D341Med (cell line): ENCODE data around the gene ADAMTSL5.
"Not testable (repeated sequence)": the region's sequence is repeated elsewhere in the genome, so short reads cannot be mapped to it uniquely, and the experiment has no call there.

Experiments
- DNase-seq: peaks from one replicate; pipeline ENCODE4 v3.0.0; 2012; ENCODE audit warnings: low spot score

The ADAMTSL5 gene

DNA sequence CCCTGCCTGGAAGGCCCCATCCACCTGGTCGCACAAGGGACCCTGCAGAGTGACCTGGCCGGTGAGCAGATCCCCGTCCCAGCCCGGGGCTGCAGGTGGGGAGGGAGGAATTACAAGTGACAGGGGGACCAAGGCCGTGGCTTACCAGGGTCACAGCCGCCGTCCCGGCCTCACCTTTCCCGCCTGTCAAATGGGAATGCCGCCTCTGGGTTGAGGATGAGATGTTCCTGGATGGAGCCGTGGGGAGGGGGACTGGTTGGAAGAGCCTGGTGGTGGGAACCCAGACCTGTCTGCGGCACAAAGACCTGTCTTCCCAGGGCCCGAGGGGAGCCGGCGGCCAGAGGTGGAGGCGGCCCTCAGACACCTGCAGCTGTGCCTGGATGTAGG is 16.6 kb upstream of the ADAMTSL5 start:
- DNase-seq, result no peak

DNA sequence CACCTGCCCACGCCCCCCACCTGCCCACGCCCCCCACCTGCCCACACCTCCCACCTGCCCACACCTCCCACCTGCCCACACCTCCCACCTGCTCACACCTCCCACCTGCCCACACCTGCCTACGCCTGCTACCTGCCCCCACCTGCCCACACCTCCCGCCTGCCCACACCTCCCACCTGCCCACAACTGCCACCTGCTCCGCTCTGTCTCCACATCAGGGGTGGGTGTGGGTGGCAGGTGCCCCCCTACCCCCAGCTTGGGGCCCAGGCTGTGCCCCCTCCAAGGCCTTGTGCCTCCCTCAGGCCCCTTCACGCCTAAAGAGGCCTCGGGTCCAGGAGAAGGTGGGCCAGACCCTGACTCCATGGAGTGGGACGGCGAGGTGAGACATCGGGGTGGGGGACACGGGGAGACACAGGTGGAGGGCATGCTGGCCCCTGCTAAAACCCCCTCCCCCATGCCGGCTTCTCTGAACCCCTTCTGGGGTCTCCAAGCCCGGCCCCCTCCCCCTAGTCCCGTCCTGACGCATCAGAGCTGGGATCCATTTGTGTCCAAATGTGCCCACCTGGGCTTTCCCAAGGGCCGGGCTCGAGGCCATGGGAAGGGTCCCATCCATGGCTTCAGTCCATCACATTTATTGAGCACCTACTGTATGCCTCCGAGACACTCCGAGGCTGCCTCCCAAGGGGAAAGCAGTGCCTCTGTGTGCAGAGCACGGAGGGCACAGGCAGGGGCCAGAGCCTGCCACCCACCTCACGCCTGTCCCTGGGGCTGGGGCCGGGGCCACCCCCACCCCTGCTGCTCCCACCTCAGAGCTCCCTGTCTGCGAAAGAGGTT is 16.0 kb upstream of the ADAMTSL5 start:
- DNase-seq, result no peak

DNA sequence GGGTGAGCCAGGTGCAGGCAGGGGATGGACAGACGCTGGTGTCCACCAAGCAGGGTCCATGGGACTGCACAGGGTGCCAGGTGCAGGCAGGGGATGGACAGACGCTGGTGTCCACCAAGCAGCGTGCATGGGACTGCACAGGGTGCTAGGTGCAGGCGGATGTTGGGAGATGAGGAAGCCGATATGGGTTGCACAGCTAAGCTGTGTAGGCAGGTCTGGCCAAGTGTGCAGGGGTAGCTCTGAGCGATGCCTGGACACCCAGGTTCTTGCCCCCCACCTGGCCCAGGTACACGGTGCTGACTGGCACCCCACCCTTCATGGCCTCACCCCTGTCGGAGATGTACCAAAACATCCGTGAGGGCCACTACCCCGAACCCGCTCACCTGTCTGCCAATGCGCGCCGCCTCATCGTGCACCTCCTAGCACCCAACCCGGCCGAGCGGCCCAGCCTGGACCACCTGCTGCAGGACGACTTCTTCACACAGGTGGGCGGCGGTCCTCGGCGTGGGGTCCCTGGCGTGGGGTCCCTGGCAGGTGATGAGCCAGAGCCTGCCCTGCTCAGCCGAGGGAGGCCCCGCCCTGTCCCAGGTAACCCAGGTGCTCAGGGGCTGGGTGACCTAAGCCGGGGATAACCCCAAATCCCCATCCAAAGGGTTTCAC is 15.0 kb upstream of the ADAMTSL5 start:
- DNase-seq, result no peak

- DNase-seq, result no peak
These were observed 14.3 kb upstream of the ADAMTSL5 start for GRCh38 chr19:1526979-1527649.

DNA sequence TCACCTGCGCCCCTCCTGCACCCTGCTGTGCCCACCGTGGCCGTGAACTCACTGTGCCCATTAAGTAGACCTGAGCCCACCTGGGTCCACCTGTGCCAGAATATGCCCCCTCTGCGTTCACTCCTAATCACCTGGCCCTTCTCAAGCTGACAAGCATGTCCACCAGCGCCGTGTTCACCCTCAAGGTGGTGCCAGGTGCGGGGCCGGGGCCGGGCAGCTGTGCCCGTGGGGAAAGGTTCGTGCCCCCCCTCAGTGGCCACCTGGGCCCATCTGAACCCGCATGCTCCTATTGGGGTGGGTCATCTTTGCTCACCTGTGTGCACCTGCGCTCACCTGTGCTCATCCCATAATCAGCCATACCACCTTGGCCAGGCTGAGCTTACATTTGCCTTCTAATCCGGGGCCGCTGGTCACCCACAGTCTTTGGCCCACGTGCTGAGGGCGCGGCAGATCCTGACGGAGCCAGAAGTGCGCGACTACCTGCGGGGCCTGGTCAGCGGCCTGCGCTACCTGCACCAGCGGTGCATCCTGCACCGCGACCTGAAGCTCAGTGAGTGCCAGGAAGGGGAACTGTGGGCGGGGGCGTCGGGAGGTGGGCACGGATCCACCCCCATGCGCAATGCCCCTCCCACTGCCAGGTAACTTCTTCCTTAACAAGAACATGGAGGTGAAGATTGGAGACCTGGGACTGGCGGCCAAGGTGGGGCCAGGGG is 13.4 kb upstream of the ADAMTSL5 start:
- DNase-seq, result no peak

DNA sequence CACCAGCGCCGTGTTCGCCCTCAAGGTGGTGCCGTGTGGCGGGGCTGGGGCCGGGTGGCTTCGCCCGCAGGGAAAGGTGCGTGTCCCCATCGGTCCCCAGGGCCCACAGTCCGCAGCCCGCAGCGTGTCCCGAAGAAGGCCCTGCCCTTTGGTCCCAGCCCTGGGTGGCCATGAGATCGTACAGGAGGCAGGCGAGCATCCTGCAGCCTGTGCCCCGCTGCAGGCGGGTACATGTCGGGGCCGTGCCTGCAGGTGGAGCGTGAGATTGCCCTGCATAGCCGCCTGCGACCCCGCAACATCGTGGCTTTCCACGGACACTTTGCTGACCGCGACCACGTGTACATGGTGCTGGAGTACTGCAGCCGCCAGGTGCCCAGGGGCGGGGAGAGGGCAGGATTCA is 12.5 kb upstream of the ADAMTSL5 start:
- DNase-seq, result no peak

DNA sequence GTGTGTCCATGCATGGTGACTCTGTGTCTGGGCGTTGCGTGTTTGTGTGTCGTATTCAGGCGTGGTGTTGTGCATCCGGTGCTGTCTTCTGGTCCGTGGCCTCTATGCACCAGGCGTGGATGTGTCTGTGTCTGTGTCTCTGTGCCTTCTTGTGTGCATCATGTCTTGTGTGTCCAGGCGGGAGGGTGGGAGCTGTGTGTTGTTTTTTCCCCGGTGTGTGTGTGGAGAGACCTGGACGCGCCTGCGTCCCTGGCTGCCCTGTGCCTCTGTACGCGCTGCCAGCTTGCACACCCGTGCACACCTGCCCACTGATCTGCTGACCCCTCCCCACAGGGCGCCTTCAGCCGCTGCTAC is 12.1 kb upstream of the ADAMTSL5 start:
- DNase-seq, result no peak

GRCh38 chr19:1524287-1524971 is 11.6 kb upstream of the ADAMTSL5 start:
- DNase-seq, result no peak

DNA sequence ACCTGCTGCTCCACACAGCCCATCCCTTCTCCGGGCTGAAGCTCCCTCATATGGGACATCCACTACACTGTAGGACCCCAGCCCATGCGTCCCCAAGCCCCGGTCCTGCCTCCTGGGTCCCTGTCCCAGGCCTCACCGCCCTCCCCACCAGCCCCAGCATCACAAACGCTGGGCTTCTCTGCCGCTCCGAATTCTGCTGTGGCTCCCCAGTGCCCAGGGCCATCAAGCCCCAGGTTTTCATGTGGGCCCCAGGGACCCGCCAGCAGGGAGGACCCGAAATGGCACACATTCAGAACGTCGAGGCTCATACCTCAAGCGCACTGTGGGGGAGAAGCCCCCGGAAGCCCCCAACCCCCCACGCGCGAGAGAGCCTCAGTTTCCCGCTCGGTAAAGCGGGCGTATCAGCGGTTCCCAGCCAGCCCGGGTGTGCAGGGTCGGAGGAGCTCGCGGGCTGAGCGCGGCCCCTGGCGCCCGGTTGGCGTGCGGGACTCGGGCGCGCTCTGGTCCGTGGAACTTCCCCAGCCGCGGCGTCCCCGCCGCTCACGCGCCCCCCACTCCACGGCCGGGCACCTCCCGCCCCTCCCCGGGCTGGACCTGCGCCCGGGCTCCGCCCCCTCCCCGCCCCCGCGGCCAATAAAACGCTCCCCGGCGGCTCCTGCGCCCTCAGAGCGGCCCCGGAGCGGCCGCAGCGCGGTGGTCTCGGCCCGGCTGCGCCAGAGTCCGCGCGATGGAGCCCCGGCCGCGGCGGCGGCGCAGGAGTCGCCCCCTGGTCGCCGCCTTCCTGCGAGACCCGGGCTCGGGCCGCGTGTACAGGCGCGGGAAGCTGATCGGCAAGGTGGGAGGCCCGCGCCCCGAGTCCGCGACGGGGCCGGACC is 10.8 kb upstream of the ADAMTSL5 start, which contains the start of gene PLK5:
PLK5 (plus strand) TSS at position 666 of the 875 bp plus-strand sequence. CDS start 2,920 bp downstream, outside the sequence.
- no peak for DNase-seq

GRCh38 chr19:1522838-1523237 is 10.0 kb upstream of the ADAMTSL5 start:
- no peak for DNase-seq

GRCh38 chr19:1522061-1522460 is 9.2 kb upstream of the ADAMTSL5 start:
- no peak for DNase-seq

DNA sequence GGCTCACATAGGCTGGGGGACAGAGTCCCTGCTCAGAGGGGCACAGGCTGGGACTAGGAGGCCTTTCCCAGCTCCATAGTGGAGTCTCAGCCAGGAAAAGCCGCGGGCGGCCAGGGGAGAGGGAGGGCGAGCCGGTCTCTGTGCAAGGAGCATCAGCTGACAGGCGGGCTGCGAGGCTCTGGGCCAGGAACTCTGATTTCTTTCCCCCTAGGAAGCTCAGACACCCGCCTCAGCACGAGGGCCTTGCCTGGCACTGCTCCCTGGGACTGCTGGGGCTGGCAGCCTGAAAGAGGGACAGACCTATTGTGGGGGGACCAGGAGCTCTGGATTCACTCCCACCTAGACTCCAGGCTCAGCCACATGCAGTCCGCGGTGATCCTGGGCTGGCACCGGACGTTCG is 8.8 kb upstream of the ADAMTSL5 start:
- no peak for DNase-seq

DNA sequence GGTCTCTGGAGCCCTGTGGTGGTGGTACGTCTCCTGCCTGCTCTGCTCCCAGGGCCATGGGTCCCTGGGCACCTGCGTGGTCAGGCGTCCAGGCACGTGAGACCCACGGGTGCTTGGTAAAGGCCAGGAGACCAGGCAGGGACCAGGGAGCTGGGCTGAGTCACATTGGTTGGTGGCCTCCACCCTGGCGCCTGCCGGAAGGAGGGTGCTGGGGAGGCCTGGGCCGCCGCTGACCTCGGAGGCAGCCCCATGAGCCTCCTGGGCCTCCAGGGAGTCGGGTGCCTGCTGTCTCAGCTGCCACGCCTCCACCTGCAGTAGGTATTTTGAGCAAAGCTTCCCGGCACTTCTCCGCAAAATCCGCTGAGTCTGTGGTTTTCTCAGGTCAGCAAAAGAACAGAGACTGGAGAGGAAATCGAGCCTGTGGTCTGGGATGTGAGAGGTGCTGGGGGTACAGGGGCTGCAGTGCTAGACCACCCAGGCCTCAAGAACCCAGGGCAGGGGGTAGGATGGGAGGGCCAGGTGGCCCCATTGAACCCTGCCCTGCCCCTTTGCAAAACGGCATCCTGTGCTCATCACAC is 7.5 kb upstream of the ADAMTSL5 start:
- no peak for DNase-seq

GRCh38 chr19:1519802-1520201 is 7.0 kb upstream of the ADAMTSL5 start:
- not testable (repeated sequence) for DNase-seq

GRCh38 chr19:1518471-1518870 is 5.7 kb upstream of the ADAMTSL5 start:
- no peak for DNase-seq

GRCh38 chr19:1516395-1516753 is 3.6 kb upstream of the ADAMTSL5 start:
- DNase-seq, result no peak

GRCh38 chr19:1514986-1515721 is 2.3 kb upstream of the ADAMTSL5 start:
- no peak for DNase-seq

DNA sequence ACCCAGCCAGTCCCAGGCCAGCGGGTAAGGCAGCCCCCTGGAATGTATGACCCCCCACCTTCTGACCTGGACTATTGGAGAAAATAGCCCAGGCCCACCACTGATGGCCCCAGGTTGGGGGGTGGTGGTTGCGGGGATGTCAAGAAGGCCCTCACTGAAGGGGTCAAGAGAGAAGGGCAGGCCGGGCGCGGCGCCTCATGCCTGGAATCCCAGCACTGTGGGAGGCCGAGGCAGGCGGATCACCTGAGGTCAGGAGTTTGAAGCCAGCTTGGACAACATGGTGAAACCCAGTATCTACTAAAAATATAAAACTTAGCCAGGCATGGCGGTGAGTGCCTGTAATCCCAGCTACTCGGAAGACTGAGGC is 1.5 kb upstream of the ADAMTSL5 start:
- no peak for DNase-seq

- DNase-seq, result peak; percentile 80
These were observed 878 bp upstream of the ADAMTSL5 start for GRCh38 chr19:1513499-1514294.
